Measurements from ENCODE around the gene MBNL2. TPM values are rescaled to one million over a fixed set of nuclear protein-coding genes. Genes with fewer than 3 reads are reported as not detected.

The MBNL2 gene
- total RNA-seq, 3 donors from 2014 or later (not counting 1 experiment from before 2014, with no cell fraction given), result 30.9 to 38.3 (median 33.1) TPM

DNA sequence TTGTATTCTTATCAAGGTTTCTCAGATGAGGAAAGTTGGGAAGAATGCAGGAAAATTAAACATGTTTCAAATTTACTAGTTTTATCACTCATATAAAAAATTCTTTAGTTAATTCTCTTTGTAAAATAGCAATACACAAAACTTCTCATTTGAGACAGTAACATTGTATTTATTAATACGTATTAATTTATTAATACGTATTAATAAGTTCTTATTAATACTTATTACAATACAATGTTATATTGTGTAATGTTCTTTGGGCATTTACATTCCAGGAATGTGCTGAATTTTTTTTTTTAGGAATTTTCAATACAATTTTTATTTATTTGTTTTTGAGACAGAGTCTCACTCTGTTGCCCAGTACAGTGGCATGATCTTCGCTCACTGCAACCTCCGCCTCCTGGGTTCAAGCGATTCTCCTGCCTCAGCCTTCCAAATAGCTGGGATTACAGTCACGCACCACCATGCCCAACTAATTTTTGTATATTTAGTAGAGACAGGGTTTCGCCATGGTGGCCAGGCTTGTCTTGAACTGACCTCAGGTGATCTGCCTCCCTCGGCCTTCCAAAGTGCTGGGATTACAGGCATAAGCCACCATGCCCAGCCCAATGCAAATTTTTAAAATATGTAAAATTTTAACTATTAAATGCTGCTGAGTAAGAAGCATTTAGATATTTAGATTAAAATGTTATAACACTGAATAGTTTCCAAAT is 31.6 kb downstream of the MBNL2 start:
- Mint-ChIP-seq H3K36me3 (no peaks in the 10 kb centered on the region), H3K9me3 (no peaks in the 10 kb centered on the region), H3K27ac (no peak overlapping the region), H3K27me3 (ENCODE audit: low read depth in 2 of 2) (no peaks in the 10 kb centered on the region), H3K4me1 (peaks cover 46 to 55% of the 10 kb centered on the region in 2 donors), H3K4me3 (no peak overlapping the region)
- TF ChIP-seq, protein P1, sequence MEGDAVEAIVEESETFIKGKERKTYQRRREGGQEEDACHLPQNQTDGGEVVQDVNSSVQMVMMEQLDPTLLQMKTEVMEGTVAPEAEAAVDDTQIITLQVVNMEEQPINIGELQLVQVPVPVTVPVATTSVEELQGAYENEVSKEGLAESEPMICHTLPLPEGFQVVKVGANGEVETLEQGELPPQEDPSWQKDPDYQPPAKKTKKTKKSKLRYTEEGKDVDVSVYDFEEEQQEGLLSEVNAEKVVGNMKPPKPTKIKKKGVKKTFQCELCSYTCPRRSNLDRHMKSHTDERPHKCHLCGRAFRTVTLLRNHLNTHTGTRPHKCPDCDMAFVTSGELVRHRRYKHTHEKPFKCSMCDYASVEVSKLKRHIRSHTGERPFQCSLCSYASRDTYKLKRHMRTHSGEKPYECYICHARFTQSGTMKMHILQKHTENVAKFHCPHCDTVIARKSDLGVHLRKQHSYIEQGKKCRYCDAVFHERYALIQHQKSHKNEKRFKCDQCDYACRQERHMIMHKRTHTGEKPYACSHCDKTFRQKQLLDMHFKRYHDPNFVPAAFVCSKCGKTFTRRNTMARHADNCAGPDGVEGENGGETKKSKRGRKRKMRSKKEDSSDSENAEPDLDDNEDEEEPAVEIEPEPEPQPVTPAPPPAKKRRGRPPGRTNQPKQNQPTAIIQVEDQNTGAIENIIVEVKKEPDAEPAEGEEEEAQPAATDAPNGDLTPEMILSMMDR (IDR thresholded peaks at IDR 0.05), result no peak
- no peak for ATAC-seq
- H3K4me1 ChIP-seq (ENCODE audit: control insufficient read depth, insufficient read depth, low read length), result peaks cover 6% of the 10 kb centered on the region
- no peak for DNase-seq
- WGBS (ENCODE audit: insufficient coverage), result 96% methylated on average over 6 of the region's 8 CpGs
- H3K27ac ChIP-seq (ENCODE audit: low read length), result no peak overlapping the region
- H3K36me3 ChIP-seq (ENCODE audit: control insufficient read depth, insufficient read depth, low read length), result no peaks in the 10 kb centered on the region
- no peaks in the 10 kb centered on the region for H3K27me3 ChIP-seq (ENCODE audit: control insufficient read depth, insufficient read depth, low read length)
- H3K9me3 ChIP-seq (ENCODE audit: control insufficient read depth, insufficient read depth, low read length), result no peaks in the 10 kb centered on the region
- intact Hi-C loops (cut with micrococcal nuclease), result no loop called here
- no peak overlapping the region for H3K4me3 ChIP-seq (ENCODE audit: low read length)

DNA sequence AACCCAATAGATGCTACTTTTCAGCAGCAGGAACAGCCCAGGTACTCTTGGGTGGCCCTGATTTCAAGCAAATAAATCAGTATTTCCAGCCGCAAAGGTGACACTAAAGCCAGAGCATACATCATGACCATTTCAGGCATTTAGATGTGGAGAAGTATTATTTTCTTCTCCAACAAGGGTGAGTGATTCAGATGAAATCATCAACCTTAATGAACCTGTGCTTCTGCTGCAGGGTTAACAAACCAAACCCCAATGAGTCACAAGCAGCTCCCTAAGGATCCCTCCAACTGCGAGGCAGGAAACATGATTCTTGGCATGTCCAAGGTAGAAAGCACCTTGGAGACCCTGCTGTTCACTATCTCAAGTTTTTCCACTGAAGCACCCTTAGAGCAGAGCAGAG is 32.7 kb downstream of the MBNL2 start:
- intact Hi-C loops (cut with micrococcal nuclease), result no loop called here
- Histone ChIP-seq H3K4me1 (ENCODE audit: control insufficient read depth, insufficient read depth, low read length) (peaks cover 6% of the 10 kb centered on the region), H3K27ac (ENCODE audit: low read length) (no peak overlapping the region), H3K9me3 (ENCODE audit: control insufficient read depth, insufficient read depth, low read length) (no peaks in the 10 kb centered on the region), H3K36me3 (ENCODE audit: control insufficient read depth, insufficient read depth, low read length) (no peaks in the 10 kb centered on the region), H3K27me3 (ENCODE audit: control insufficient read depth, insufficient read depth, low read length) (no peaks in the 10 kb centered on the region), H3K4me3 (ENCODE audit: low read length) (no peak overlapping the region)
- ATAC-seq, result no peak
- Mint-ChIP-seq H3K9me3 (no peaks in the 10 kb centered on the region), H3K36me3 (no peaks in the 10 kb centered on the region), H3K4me1 (peaks cover 51 to 59% of the 10 kb centered on the region in 2 donors), H3K4me3 (no peak overlapping the region), H3K27ac (no peak overlapping the region), H3K27me3 (ENCODE audit: low read depth in 2 of 2) (no peaks in the 10 kb centered on the region)
- 90% methylated on average over 2 of the region's 2 CpGs for WGBS (ENCODE audit: insufficient coverage)
- TF ChIP-seq, protein P1 (IDR thresholded peaks at IDR 0.05), result no peak
- DNase-seq, result no peak

DNA sequence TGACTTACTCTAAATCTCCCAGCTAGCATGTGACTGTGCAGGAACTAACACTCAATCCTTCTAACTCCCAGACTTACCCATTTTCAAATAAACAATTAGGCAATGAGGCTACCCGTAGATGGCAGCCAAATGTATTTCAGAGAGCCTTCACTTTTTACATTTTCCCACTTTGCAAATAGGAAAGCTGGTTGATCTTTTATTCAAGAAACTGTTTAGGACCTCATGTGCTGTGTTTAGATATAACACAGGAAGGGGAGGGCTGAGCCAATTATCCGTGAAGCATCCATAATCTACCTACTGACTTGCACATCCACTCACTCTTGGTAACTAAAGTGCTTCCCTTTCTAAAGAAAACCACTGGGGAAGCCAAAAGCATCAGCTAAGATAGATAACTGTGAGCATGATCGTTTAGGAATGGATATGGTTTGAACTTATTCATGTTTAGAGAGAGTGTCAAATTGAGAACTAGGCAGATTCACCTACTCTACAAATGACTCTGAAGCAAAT is 33.4 kb downstream of the MBNL2 start:
- Histone ChIP-seq H3K4me1 (ENCODE audit: control insufficient read depth, insufficient read depth, low read length) (peaks cover 11% of the 10 kb centered on the region), H3K36me3 (ENCODE audit: control insufficient read depth, insufficient read depth, low read length) (no peaks in the 10 kb centered on the region), H3K4me3 (ENCODE audit: low read length) (no peak overlapping the region), H3K9me3 (ENCODE audit: control insufficient read depth, insufficient read depth, low read length) (no peaks in the 10 kb centered on the region), H3K27ac (ENCODE audit: low read length) (no peak overlapping the region), H3K27me3 (ENCODE audit: control insufficient read depth, insufficient read depth, low read length) (no peaks in the 10 kb centered on the region)
- Mint-ChIP-seq H3K27me3 (ENCODE audit: low read depth in 2 of 2) (no peaks in the 10 kb centered on the region), H3K9me3 (no peaks in the 10 kb centered on the region), H3K4me3 (no peak overlapping the region), H3K4me1 (peaks cover 51 to 59% of the 10 kb centered on the region in 2 donors), H3K27ac (no peak overlapping the region), H3K36me3 (no peaks in the 10 kb centered on the region)
- whole genome bisulfite sequencing (ENCODE audit: insufficient coverage), result 100% methylated on average over 1 of the region's 3 CpGs
- intact Hi-C loops (cut with micrococcal nuclease), result no loop called here
- ATAC-seq (no peak), DNase-seq (no peak)
- TF ChIP-seq, protein P1 (IDR thresholded peaks at IDR 0.05), result no peak
